Transverse colon (tissue), 4 donors: ENCODE data around the gene MGMT. TPM values are rescaled to one million over a fixed set of nuclear protein-coding genes. Genes with fewer than 3 reads are reported as not detected.

Source experiments
- DNase-seq: peaks from one replicate; pipeline ENCODE4 v3.0.0-alpha.2; 2019
- H3K27ac ChIP-seq, 4 donors: fragments of 200-600 bp; sonication (generic); 2 replicates each; pipeline ENCODE4 v1.5.1; 2016 to 2018; ENCODE audit warnings: inconsistent platforms in 4 of 4
- H3K27me3 ChIP-seq: fragments of 200-600 bp; sonication (generic); 2 replicates; pipeline ENCODE4 v1.5.1; 2017; ENCODE audit warnings: inconsistent platforms
- H3K36me3 ChIP-seq, 4 donors: fragments of 200-600 bp; sonication (generic); 2 replicates each; pipeline ENCODE4 v1.5.1; 2017 to 2019; ENCODE audit warnings: inconsistent platforms in 4 of 4
- H3K4me1 ChIP-seq, 4 donors: fragments of 200-600 bp; sonication (generic); 2 replicates each; pipeline ENCODE4 v1.5.1; 2017 to 2020; ENCODE audit warnings: inconsistent platforms in 4 of 4
- H3K4me3 ChIP-seq, 4 donors: fragments of 200-600 bp; sonication (generic); 1 replicate in 1 of 4; 2 replicates in 3 of 4; pipeline versions ENCODE4 v1.5.1 to v1.6.1; 2017 to 2019; ENCODE audit warnings: inconsistent platforms in 4 of 4
- H3K9me3 ChIP-seq, 2 donors: fragments of 200-600 bp; sonication (generic); 2 replicates each; pipeline ENCODE4 v1.5.1; 2017 to 2019; ENCODE audit warnings: inconsistent platforms in 2 of 2
- CTCF ChIP-seq, 5 experiments: fragments of 200-600 bp in 3 of 5; fragments of 450-650 bp in 2 of 5; sonication (generic) in 3 of 5; IDR thresholded peaks; 1 replicate in 2 of 5; 2 replicates in 3 of 5; pipeline ENCODE4 v1.5.1; 2016 to 2017; ENCODE audit warnings: antibody characterized with exemption in 5 of 5, inconsistent platforms in 3 of 5, mild to moderate bottlenecking in 2 of 5, moderate library complexity in 1 of 5
- EP300 ChIP-seq: sonication (generic); formaldehyde crosslinking; IDR thresholded peaks from one replicate; pipeline ENCODE4 v1.6.1; 2017; ENCODE audit warnings: antibody characterized with exemption, low read depth
- POLR2A ChIP-seq: fragments of 450-650 bp; IDR thresholded peaks from one replicate; pipeline ENCODE4 v1.6.1; 2016; ENCODE audit warnings: antibody characterized with exemption, mild to moderate bottlenecking, moderate library complexity
- POLR2AphosphoS5 ChIP-seq, 3 donors: sonication (generic); formaldehyde crosslinking; IDR thresholded peaks; one replicate each; pipeline ENCODE4 v1.6.1; 2016; ENCODE audit warnings: antibody characterized with exemption in 3 of 3
- WGBS, 2 donors: methylation state at CpG; one replicate each; pipeline ENCODE4 v1.1.5; 2018; ENCODE audit warnings: low coverage in 1 of 2; 5-methylcytosine and 5-hydroxymethylcytosine counted together
- in situ Hi-C, 4 donors: fragments of 200-750 bp; cut with MboI; loops; one replicate each; pipeline versions ENCODE4 v1.15.0 to v1.15.1; 2017; ENCODE audit warnings: low sequenced_read_pairs in 3 of 4, low pct_ligation_motif_present in 1 of 4, low pct_unique_long_range_greater_than_20kb in 1 of 4
- intact Hi-C: fragments of 100-400 bp; cut with DNase I; formaldehyde crosslinking; loops from one replicate; pipeline ENCODE4 v1.15.1; 2023; ENCODE audit warnings: low total_unique reads
- total RNA-seq, 4 donors: library from RNA; depleted of rRNA; stranded (reverse); fragments of >200 nt; gene quantifications; one replicate each; pipeline ENCODE4 v1.1.0, GENCODE V29; 2016

MGMT gene
- total RNA-seq, 4 donors from 2014 or later: 6.6 to 28.9 (median 14.0) TPM

GRCh38 chr10:129681856-129682255 is 214.8 kb downstream of the MGMT start:
- WGBS, 2 donors: 62 to 67% methylated on average over 1 to 5 of the region's 5 CpGs
- H3K27me3 ChIP-seq: no peaks in the 10 kb centered on the region

GRCh38 chr10:129683519-129683918 is 216.5 kb downstream of the MGMT start:
- WGBS, 2 donors: 79 to 100% methylated on average over 1 of the region's 1 CpG
- H3K4me1 ChIP-seq: no peaks in the 10 kb centered on the region
- intact Hi-C loops: no loop called here
- H3K27me3 ChIP-seq: no peaks in the 10 kb centered on the region
- no peaks in the 10 kb centered on the region for H3K9me3 ChIP-seq
- no peak overlapping the region for H3K4me3 ChIP-seq
- H3K27ac ChIP-seq: no peak overlapping the region
- in situ Hi-C loops: no loop called here
- TF ChIP-seq CTCF (IDR thresholded peaks at IDR 0.05) (no peak), POLR2AphosphoS5 (IDR thresholded peaks at IDR 0.05) (no peak), POLR2A (no peak), EP300 (no peak)
- H3K36me3 ChIP-seq: no peaks in the 10 kb centered on the region
- DNase-seq: no peak

More at GRCh38 chr10:129681856-129682255, 214.8 kb downstream of the MGMT start:
- TF ChIP-seq POLR2A (no peak), CTCF (IDR thresholded peaks at IDR 0.05) (no peak), EP300 (no peak), POLR2AphosphoS5 (IDR thresholded peaks at IDR 0.05) (no peak)
- no peak overlapping the region for H3K4me3 ChIP-seq
- no peak overlapping the region for H3K27ac ChIP-seq
- no peaks in the 10 kb centered on the region for H3K9me3 ChIP-seq
- no peak for DNase-seq
- intact Hi-C loops: no loop called here
- no peaks in the 10 kb centered on the region for H3K4me1 ChIP-seq
- no peaks in the 10 kb centered on the region for H3K36me3 ChIP-seq
- in situ Hi-C loops: no loop called here

- Histone ChIP-seq H3K9me3 (no peaks in the 10 kb centered on the region), H3K27me3 (no peaks in the 10 kb centered on the region), H3K36me3 (no peaks in the 10 kb centered on the region), H3K4me3 (no peak overlapping the region), H3K4me1 (no peaks in the 10 kb centered on the region), H3K27ac (no peak overlapping the region)
- intact Hi-C loops (no loop called here), in situ Hi-C loops (no loop called here)
- no peak for DNase-seq
- WGBS, 2 donors: 66 to 87% methylated on average over 3 of the region's 3 CpGs
- no peak for TF ChIP-seq POLR2A
- TF ChIP-seq CTCF (IDR thresholded peaks at IDR 0.05): no peak
- TF ChIP-seq EP300: no peak
- no peak for TF ChIP-seq POLR2AphosphoS5 (IDR thresholded peaks at IDR 0.05)
These were observed 216.9 kb downstream of the MGMT start for GRCh38 chr10:129683920-129684319.

GRCh38 chr10:129685271-129685670 is 218.2 kb downstream of the MGMT start:
- Histone ChIP-seq H3K4me3 (no peak overlapping the region), H3K9me3 (no peaks in the 10 kb centered on the region), H3K36me3 (no peaks in the 10 kb centered on the region), H3K4me1 (no peaks in the 10 kb centered on the region), H3K27ac (no peak overlapping the region), H3K27me3 (no peaks in the 10 kb centered on the region)
- 83% methylated on average over 8 of the region's 8 CpGs; no CpG with 5 or more reads in 1 of the 2 donors for WGBS, 2 donors
- no peak for TF ChIP-seq CTCF (IDR thresholded peaks at IDR 0.05)
- TF ChIP-seq EP300: no peak
- TF ChIP-seq POLR2A: no peak
- no peak for TF ChIP-seq POLR2AphosphoS5 (IDR thresholded peaks at IDR 0.05)
- no peak for DNase-seq
- in situ Hi-C loops (no loop called here), intact Hi-C loops (no loop called here)
